ENCODE measurements around the gene C3orf38.
"Not testable (repeated sequence)": the region's sequence is repeated elsewhere in the genome, so short reads cannot be mapped to it uniquely, and the experiment has no call there.

C3orf38 gene

DNA sequence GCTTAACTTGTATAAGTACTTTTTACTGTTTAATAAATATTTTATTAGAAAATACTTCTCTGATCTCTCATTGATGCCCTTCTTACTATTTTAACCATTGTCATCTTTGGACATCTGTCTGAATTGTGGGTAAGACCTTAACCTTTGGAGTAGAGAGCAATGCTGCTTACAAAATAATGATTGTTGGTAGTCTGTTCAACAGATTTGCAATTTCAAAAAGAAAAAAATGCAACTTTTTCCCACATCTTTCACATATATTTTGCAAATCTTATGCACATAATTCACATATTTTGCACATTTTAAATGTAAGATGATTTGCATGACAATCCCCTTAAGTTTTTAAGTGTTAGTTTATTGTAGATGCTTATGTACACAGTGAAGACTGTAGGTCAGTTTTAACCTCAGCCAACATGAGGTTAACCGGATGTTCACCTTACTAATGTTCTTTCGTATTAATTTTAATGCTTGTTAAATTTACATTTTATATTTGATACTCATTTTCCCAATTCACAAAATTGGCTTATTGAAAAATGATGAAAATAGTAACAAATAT, 16.7 kb downstream of the C3orf38 start:
- no peak for DNase-seq

DNA sequence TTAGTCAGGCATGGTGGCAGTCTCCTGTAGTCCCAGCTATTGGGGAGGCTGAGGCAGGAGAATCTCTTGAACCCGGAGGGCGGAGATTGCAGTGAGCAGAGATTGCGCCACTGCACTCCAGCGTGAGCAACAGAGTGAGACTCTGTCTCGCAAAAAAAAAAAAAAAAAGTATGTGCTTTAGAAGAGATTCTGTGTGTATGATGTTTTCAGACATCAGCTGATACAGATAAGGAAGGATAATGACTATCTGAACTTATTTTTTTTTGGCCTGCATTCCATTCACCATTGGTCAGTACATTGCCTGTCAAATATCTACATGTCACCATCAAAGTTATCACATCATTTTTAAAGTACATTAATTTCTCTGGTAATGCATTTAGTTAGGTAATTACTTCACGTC, 17.4 kb downstream of the C3orf38 start:
- DNase-seq = no peak

DNA sequence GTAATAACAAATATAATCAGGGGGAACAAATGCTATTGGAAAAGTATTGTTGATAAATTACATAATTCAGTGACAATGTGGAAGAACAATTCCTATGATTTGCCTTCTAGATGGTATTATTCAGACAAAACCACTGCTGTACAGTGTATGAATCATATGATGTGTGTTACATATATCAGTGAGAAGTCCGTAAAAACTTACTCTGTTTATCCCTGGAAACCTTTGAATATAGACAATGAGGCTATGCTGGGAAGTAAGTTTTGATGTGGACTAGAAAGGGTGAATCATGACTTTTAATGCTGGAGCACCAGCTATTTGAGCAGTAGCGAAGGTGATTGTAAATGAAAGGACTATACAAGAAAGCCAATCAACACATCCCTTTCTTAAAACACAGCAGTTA, 17.9 kb downstream of the C3orf38 start:
- no peak for DNase-seq

GRCh38 chr3:88168171-88168570, 18.4 kb downstream of the C3orf38 start:
- DNase-seq = no peak

- DNase-seq = no peak
Observed at GRCh38 chr3:88180398-88180999, 30.7 kb downstream of the C3orf38 start.

DNA sequence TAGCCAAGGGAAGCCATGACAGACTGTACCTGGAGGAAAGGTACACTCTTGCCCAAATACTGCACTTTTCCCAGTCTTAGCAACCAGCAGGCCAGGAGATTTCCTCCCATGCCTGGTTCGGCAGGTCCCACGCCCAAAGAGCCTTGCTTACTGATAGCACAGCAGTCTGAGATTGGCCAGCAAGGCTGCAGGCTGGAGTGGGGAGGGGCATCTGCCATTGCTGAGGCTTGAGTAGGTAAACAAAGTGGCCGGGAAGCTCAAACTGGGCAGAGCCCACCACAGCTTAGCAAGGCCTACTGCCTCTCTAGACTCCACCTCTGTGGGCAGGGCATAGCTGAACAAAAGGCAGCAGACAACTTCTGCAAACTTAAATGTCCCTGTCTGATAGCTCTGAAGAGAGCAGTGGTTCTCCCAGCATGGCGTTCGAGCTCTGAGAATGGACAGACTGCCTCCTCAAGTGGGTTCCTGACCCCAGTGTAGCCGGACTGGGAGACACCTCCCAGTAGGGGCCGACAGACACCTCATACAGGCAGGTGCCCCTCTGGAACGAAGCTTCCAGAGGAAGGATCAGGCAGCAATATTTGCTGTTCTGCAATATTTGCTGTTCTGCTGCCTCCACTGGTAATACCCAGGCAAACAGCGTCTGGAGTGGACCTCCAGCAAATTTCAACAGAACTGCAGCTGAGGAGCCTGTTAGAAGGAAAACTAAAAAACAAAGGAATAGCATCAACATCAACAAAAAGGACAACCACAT, 32.6 kb downstream of the C3orf38 start:
- not testable (repeated sequence) for DNase-seq

GRCh38 chr3:88188436-88188835, 38.7 kb downstream of the C3orf38 start:
- DNase-seq = no peak

DNA sequence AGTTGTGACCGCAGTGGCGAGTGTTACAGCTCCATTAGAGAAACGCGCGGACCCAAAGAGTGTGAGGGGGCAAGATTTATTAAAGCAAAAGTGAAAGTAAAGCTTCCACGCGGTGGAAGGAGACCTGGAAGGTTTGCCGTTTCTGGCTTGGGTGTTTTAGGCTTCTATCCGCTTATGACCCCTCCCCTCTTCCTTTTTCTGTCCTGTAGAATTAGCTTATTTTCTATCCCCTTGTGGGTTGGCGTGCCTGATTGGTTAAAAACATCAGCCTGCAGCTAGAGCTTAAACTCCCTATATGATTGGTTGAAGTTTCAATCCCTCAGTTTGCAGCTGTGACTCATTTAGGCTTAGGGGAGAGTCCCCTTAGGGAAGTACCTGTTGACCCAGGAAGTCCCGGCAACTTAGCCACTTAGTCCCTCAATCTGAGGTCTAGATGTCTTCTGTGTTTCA, 39.6 kb downstream of the C3orf38 start:
- DNase-seq = no peak

DNA sequence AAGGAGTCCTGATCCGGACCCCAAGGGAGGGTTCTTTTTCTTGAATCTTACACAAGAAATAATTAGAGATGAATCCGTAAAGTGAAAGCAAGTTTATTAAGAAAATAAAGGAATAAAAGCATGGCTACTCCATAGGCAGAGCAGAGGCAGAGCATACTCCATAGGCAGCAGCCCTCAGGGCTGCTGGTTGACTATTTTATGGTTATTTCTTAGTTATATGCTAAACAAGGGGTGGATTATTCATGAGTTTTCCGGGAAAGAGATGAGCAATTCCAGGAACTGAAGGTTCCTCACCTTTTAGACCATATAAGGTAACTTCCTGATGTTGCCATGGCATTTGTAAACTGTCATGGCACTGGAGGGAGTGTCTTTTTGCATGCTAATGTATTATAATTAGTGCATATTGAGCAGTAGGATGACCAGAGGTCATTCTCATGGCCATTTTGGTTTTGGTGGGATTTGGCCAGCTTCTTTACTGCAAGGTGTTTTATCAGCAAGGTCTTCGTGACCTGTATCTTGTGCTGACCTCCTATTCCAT, 42.2 kb downstream of the C3orf38 start:
- DNase-seq = no peak

- DNase-seq = no peak
Observed at GRCh38 chr3:88192631-88193030, 42.9 kb downstream of the C3orf38 start.

DNA sequence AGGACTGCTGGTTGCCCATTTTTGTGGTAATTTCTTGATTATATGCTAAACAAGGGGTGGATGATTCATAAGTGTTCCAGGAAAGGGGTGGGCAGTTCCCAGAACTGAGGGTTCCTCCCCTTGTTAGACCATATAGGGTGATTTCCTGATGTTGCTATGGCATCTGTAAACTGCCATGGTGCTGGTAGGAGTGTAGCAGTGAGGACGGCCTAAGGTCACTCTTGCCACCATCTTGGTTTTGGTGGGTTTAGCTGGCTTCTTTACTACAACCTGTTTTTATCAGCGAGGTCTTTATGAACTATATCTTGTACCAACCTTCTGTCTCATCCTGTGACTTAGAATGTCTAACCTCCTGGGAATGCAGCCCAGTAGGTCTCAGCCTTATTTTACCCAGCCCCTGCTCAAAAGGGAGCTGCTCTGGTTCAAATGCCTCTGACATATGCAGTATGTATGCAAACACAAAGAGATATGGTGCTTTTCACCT, 46.2 kb downstream of the C3orf38 start:
- no peak for DNase-seq

DNA sequence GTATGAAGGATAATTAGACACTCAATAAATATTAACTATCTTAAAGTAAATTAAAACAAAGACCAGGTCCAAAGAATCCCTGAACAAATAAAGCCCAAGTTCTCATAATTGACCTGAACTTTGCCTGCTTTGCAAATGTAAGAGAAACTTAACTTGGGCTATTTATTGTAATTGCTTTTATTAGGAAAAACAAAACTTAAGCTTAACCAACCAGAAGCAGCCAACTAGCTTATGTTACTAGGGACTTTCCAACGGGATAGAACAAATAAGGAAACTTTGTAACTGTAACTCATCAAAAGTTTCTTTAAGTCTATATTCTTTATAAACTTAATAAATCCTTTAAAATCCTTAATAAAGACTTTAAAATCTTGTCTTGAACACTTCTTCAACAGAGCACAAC, 48.4 kb downstream of the C3orf38 start:
- no peak for DNase-seq

DNA sequence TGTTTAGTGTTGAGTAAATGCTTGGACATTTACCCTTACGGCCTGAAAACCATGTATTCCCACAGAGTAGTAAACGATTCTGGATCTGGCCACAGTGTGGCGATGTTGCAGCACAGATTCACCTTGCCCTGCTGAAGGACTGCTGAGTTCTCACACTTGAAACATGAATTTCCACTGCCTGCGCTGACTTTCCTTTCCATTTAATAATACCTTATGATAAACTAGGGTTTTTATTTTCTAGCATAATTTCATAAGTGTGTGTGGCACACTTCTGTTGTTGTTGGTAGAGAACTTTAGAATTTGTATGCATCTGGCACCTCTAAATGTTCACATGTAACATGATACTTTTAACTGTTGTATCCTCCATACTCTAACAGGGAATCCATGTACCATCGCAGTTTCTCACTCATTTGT, 53.9 kb downstream of the C3orf38 start:
- DNase-seq = no peak

All from SIG-M5 (cell line).